WERI-Rb-1 (cell line): ENCODE data around the gene ASCC2.
"Not testable (repeated sequence)": the region's sequence is repeated elsewhere in the genome, so short reads cannot be mapped to it uniquely, and the experiment has no call there.

ENCODE experiments used
- DNase-seq: peaks from one replicate; pipeline ENCODE4 v3.0.0-alpha.2; 2020
- H3K27ac ChIP-seq: fragments of 250-450 bp; sonication (Bioruptor Pico); 2 replicates; pipeline ENCODE4 v1.5.1; 2020; ENCODE audit warnings: mild to moderate bottlenecking, moderate library complexity
- H3K27me3 ChIP-seq: fragments of 250-450 bp; sonication (Bioruptor Pico); 2 replicates; pipeline ENCODE4 v1.5.1; 2021; ENCODE audit warnings: mild to moderate bottlenecking, low read depth, moderate library complexity; ENCODE audit not compliant: insufficient read depth, severe bottlenecking
- H3K36me3 ChIP-seq: fragments of 250-450 bp; sonication (Bioruptor Pico); 2 replicates; pipeline ENCODE4 v1.5.1; 2020; ENCODE audit warnings: mild to moderate bottlenecking, moderate library complexity
- H3K4me3 ChIP-seq: 2 replicates; pipeline ENCODE4 v1.5.1; 2011; ENCODE audit warnings: low read depth, mild to moderate bottlenecking, control low read depth, low read length
- H3K9me3 ChIP-seq: fragments of 250-450 bp; sonication (Bioruptor Pico); 2 replicates; pipeline ENCODE4 v1.5.1; 2021; ENCODE audit warnings: mild to moderate bottlenecking, moderate library complexity; ENCODE audit not compliant: severe bottlenecking
- TF ChIP-seq, protein P1 (sequence below): IDR thresholded peaks from 2 replicates; pipeline ENCODE4 v1.5.1; 2011; ENCODE audit warnings: low read depth, mild to moderate bottlenecking, control low read depth, inconsistent platforms, low read length

ASCC2 gene

GRCh38 chr22:29838599-29838956 lies 504 bp upstream of the ASCC2 start:
- H3K27me3 ChIP-seq = no peaks in the 10 kb centered on the region
- H3K27ac ChIP-seq = no peak overlapping the region
- no peaks in the 10 kb centered on the region for H3K9me3 ChIP-seq
- no peak for DNase-seq
- TF ChIP-seq, protein P1, sequence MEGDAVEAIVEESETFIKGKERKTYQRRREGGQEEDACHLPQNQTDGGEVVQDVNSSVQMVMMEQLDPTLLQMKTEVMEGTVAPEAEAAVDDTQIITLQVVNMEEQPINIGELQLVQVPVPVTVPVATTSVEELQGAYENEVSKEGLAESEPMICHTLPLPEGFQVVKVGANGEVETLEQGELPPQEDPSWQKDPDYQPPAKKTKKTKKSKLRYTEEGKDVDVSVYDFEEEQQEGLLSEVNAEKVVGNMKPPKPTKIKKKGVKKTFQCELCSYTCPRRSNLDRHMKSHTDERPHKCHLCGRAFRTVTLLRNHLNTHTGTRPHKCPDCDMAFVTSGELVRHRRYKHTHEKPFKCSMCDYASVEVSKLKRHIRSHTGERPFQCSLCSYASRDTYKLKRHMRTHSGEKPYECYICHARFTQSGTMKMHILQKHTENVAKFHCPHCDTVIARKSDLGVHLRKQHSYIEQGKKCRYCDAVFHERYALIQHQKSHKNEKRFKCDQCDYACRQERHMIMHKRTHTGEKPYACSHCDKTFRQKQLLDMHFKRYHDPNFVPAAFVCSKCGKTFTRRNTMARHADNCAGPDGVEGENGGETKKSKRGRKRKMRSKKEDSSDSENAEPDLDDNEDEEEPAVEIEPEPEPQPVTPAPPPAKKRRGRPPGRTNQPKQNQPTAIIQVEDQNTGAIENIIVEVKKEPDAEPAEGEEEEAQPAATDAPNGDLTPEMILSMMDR = no peak
- peak overlapping the region; percentile 95 for H3K4me3 ChIP-seq
- peaks cover 10% of the 10 kb centered on the region; the same call in 1 of the 2 replicates for H3K36me3 ChIP-seq

DNA sequence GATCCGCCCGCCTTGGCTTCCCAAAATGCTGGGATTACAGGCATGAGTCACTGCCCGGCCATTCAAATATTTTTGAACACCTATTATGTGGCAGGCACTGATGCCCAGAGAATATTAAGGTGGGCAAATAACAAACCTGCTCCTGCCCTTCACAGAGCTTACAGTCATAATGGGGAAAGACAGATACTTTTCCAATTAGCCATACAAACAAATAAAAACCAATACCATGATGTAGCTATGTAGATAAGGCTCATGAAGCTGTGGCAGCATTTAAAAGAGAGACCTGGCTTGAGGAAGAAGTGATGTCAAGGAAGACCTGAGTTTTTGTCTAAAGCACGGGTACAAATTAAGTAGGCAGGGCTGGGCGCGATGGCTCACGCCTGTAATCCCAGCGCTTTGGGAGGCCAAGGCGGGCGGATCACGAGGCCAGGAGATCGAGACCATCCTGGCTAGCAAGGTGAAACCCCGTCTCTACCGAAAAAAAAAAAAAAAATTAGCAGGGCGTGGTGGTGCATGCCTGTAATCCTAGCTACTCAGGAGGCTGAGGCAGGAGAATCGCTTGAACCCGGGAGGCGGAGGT lies 1.2 kb downstream of the ASCC2 start:
- H3K4me3 ChIP-seq = not testable (repeated sequence)

DNA sequence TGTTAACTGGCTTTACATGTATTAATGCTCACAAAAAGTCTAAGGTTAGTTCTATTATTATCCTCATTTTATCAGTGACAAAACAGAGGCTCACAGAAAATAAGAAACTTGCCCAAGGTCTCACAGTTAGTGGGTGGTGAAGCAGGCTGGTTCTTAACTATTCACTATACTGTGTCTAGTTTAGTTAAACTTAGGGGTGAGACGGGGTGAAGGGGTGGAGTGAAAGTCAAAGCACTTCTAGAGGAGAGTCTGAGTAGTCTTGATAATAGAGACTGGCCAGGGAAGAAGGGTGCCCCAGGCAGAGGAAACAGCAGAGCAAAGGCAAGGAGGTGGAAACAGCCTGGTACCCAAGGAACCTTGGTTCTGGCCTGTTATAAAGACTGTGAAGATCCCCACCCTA lies 4.0 kb downstream of the ASCC2 start:
- TF ChIP-seq, protein P1 = no peak
- Histone ChIP-seq H3K27ac (no peak overlapping the region), H3K4me3 (no peak overlapping the region), H3K27me3 (no peaks in the 10 kb centered on the region), H3K9me3 (no peaks in the 10 kb centered on the region), H3K36me3 (peaks cover 39% of the 10 kb centered on the region)
- DNase-seq = no peak

More for the DNA sequence above, 1.2 kb downstream of the ASCC2 start:
- not testable (repeated sequence) for H3K27ac ChIP-seq, H3K9me3 ChIP-seq, DNase-seq, H3K27me3 ChIP-seq
- peaks cover 17% of the 10 kb centered on the region for H3K36me3 ChIP-seq

GRCh38 chr22:29833392-29833965 lies 4.6 kb downstream of the ASCC2 start:
- TF ChIP-seq, protein P1 = no peak
- no peaks in the 10 kb centered on the region for H3K27me3 ChIP-seq
- H3K27ac ChIP-seq = no peak overlapping the region
- DNase-seq = no peak
- no peak overlapping the region for H3K4me3 ChIP-seq
- peaks cover 39% of the 10 kb centered on the region for H3K36me3 ChIP-seq
- no peaks in the 10 kb centered on the region for H3K9me3 ChIP-seq

DNA sequence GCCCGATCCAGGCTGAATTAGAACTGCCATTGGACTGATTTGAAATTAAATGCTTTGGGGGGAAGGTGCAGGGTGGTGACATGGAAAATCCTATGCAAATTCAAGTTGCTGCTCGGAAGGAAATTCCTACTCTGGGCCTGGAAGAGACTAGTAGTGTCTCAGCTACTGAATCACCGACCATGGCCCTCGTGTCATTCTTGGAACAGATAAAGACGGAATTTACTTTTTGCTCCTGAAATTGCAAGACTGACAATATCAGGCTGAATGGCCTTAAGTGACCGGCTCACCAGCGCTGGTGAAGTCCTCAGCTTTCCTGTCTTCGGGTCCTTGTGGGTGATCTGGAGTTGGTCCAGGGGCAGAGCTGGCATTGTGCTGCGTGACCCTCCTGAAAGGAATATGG lies 6.1 kb downstream of the ASCC2 start:
- TF ChIP-seq, protein P1 = no peak
- Histone ChIP-seq H3K36me3 (peaks cover 37% of the 10 kb centered on the region), H3K27me3 (no peaks in the 10 kb centered on the region), H3K9me3 (no peaks in the 10 kb centered on the region), H3K4me3 (no peak overlapping the region), H3K27ac (no peak overlapping the region)
- no peak for DNase-seq

GRCh38 chr22:29831186-29831921 lies 6.7 kb downstream of the ASCC2 start:
- H3K4me3 ChIP-seq = no peak overlapping the region
- DNase-seq = no peak
- peaks cover 39% of the 10 kb centered on the region for H3K36me3 ChIP-seq
- H3K27me3 ChIP-seq = no peaks in the 10 kb centered on the region
- TF ChIP-seq, protein P1 = no peak
- no peak overlapping the region for H3K27ac ChIP-seq
- H3K9me3 ChIP-seq = no peaks in the 10 kb centered on the region
